GM12878 (cell line): ENCODE measurements around the gene IL1RAPL1. TPM values are rescaled to one million over a fixed set of nuclear protein-coding genes. Genes with fewer than 3 reads are reported as not detected.
A peak's percentile ranks its signal among the peaks of the same experiment; 100 is the strongest.

Experiments used
- ATAC-seq: fragments of 200-7000 bp; cut with Tn5 transposase; 3 replicates; pipeline ENCODE4 v1.9.1; 2020; ENCODE audit warnings: mild to moderate bottlenecking, moderate library complexity
- BruUV-seq: library from RNA; stranded (reverse); fragments of 400-500 nt; replicated peaks from 2 replicates; lab custom pipeline; 2021; lab: Mats Ljungman, UMichigan
- CTCF ChIA-PET: fragments of 300-600 bp; sonication (Branson Sonifier 250); formaldehyde crosslinking; extraction: SDS; loops from one replicate; lab custom pipeline; 2021; ENCODE audit warnings: inconsistent platforms; lab: Yijun Ruan, JAX
- POLR2A ChIA-PET: fragments of 350-600 bp; formaldehyde crosslinking; extraction: SDS; loops from one replicate; lab custom pipeline; 2021; ENCODE audit warnings: inconsistent platforms; lab: Charles Lee
- RAD21 ChIA-PET: fragments of 300-600 bp; sonication (Branson Sonifier 250); formaldehyde crosslinking; loops from one replicate; lab custom pipeline; 2023; ENCODE audit warnings: antibody characterized with exemption; ENCODE audit not compliant: unreplicated experiment; lab: Charles Lee
- SMC1A ChIA-PET: fragments of 300-600 bp; sonication (Branson Sonifier 250); formaldehyde crosslinking; loops from one replicate; lab custom pipeline; 2023; ENCODE audit not compliant: unreplicated experiment, uncharacterized antibody; lab: Charles Lee
- DNase-seq: peaks from one replicate; pipeline ENCODE4 v3.0.0-alpha.2; 2011; ENCODE audit warnings: low read depth, low spot score
- FAIRE-seq: peaks from 3 replicates; lab custom pipeline; 2011; peaks lifted over from hg19 to GRCh38; lab: Jason Lieb, UNC
- H2AFZ ChIP-seq: 2 replicates; pipeline ENCODE4 v1.6.0; 2011; ENCODE audit warnings: low read depth, low read length, control low read depth; ENCODE audit not compliant: control insufficient read depth
- H3K27ac ChIP-seq: 2 replicates; pipeline ENCODE4 v1.5.1; 2011; ENCODE audit warnings: control low read depth; ENCODE audit not compliant: control insufficient read depth, insufficient read depth
- H3K27me3 ChIP-seq, 2 experiments: replicated peaks in 1 of 2; 2 replicates each; pipeline versions ENCODE4 v1.6.0 to v1.6.1; 2011; ENCODE audit warnings: low read length in 1 of 2; ENCODE audit not compliant: control insufficient read depth in 2 of 2, insufficient read depth in 2 of 2
- H3K36me3 ChIP-seq, 2 experiments: 2 replicates each; pipeline ENCODE4 v1.5.1; 2011; ENCODE audit warnings: low read length in 1 of 2; ENCODE audit not compliant: control insufficient read depth in 2 of 2, insufficient read depth in 2 of 2
- H3K4me1 ChIP-seq: 2 replicates; pipeline ENCODE4 v1.6.1; 2011; ENCODE audit warnings: mild to moderate bottlenecking, low read length, moderate library complexity, mixed read lengths; ENCODE audit not compliant: control insufficient read depth, insufficient read depth
- H3K4me2 ChIP-seq: 2 replicates; pipeline ENCODE4 v1.6.0; 2011; ENCODE audit warnings: control low read depth; ENCODE audit not compliant: control insufficient read depth, insufficient read depth
- H3K4me3 ChIP-seq: fragments of 200-600 bp; sonication (generic); 2 replicates; pipeline ENCODE4 v1.5.1; 2016
- H3K79me2 ChIP-seq: 2 replicates; pipeline ENCODE4 v1.6.0; 2011; ENCODE audit warnings: low read length; ENCODE audit not compliant: control insufficient read depth, insufficient read depth
- H3K9ac ChIP-seq: 2 replicates; pipeline ENCODE4 v1.8.0; 2011; ENCODE audit warnings: low read length, control low read depth, mixed read lengths; ENCODE audit not compliant: control insufficient read depth, insufficient read depth
- H3K9me3 ChIP-seq: replicated peaks from 3 replicates; pipeline ENCODE4 v1.5.1; 2011; ENCODE audit warnings: mild to moderate bottlenecking, low read length; ENCODE audit not compliant: control insufficient read depth, insufficient read depth
- H4K20me1 ChIP-seq: 2 replicates; pipeline ENCODE4 v1.6.0; 2011; ENCODE audit not compliant: control insufficient read depth, insufficient read depth
- ATF2 ChIP-seq: IDR thresholded peaks from 2 replicates; pipeline ENCODE4 v1.6.1; 2012; ENCODE audit warnings: low read length, inconsistent platforms
- CBX5 ChIP-seq: sonication (generic); IDR thresholded peaks from 2 replicates; pipeline ENCODE4 v1.6.1; 2016; ENCODE audit warnings: low read depth, moderate library complexity, mild to moderate bottlenecking, inconsistent platforms
- CTCF ChIP-seq, 3 experiments: IDR thresholded peaks in 2 of 3; conservative IDR thresholded peaks in 1 of 3; 2 replicates each; pipeline ENCODE4 v1.5.1; 2011; ENCODE audit warnings: low read depth in 3 of 3, low read length in 3 of 3, mild to moderate bottlenecking in 3 of 3, control low read depth in 2 of 3, moderate library complexity in 2 of 3, inconsistent platforms in 1 of 3, mixed read lengths in 1 of 3; ENCODE audit not compliant: control insufficient read depth in 2 of 3, insufficient read depth in 1 of 3; ENCODE audit errors: extremely low read depth in 1 of 3
- EED ChIP-seq: sonication (generic); IDR thresholded peaks from 2 replicates; pipeline ENCODE4 v1.6.1; 2016; ENCODE audit warnings: antibody characterized with exemption, low read depth
- JUNB ChIP-seq: IDR thresholded peaks from 2 replicates; pipeline ENCODE4 v1.6.1; 2016; ENCODE audit warnings: antibody characterized with exemption, mild to moderate bottlenecking
- PRDM15 ChIP-seq: fragments of 450-650 bp; formaldehyde crosslinking; IDR thresholded peaks from 2 replicates; pipeline ENCODE4 v1.4.0; 2020; ENCODE audit warnings: mild to moderate bottlenecking, moderate library complexity
- RELB ChIP-seq: fragments of 450-650 bp; IDR thresholded peaks from 2 replicates; pipeline ENCODE4 v1.6.1; 2017; ENCODE audit warnings: low read depth, mild to moderate bottlenecking, moderate library complexity
- REST ChIP-seq: IDR thresholded peaks from 2 replicates; pipeline ENCODE4 v1.6.1; 2012; ENCODE audit warnings: mild to moderate bottlenecking, low read depth, low read length
- SREBF2 ChIP-seq: IDR thresholded peaks from 2 replicates; pipeline ENCODE4 v1.6.1; 2012; ENCODE audit warnings: mild to moderate bottlenecking, low read length
- STAT1 ChIP-seq: fragments of 450-650 bp; conservative IDR thresholded peaks from 2 replicates; pipeline ENCODE4 v1.6.1; 2014; ENCODE audit warnings: antibody characterized with exemption, mild to moderate bottlenecking
- TAF1 ChIP-seq: IDR thresholded peaks from 2 replicates; pipeline ENCODE4 v1.6.1; 2011; ENCODE audit warnings: mild to moderate bottlenecking, low read depth, low read length, borderline replicate concordance
- WGBS: methylation state at CpG from one replicate; pipeline ENCODE4 v1.1.6; 2016; ENCODE audit warnings: low lambda C conversion rate; ENCODE audit not compliant: insufficient replicate concordance, insufficient coverage; ENCODE audit errors: missing lambda C conversion rate; 5-methylcytosine and 5-hydroxymethylcytosine counted together
- in situ Hi-C: fragments of 300-500 bp; cut with MboI; formaldehyde crosslinking; loops from 9 replicates; pipeline ENCODE4 v1.14.3; 2018; ENCODE audit warnings: mixed read lengths
- intact Hi-C: fragments of 100-400 bp; cut with micrococcal nuclease; formaldehyde crosslinking; loops from one replicate; pipeline ENCODE4 v1.14.2; 2022; ENCODE audit not compliant: unreplicated experiment
- polyA plus RNA-seq, 11 experiments: library from polyadenylated mRNA; depleted of rRNA in 4 of 11; unstranded in 6 of 11; stranded (reverse) in 5 of 11; fragments of >200 nt; fragmentation: Nextera tagmentation in 4 of 11; fragmentation: Illumina TruSeq in 1 of 11; extraction: Ambion mirVana in 4 of 11; extraction: Trizol in 1 of 11; gene quantifications; 1 replicate in 1 of 11; 2 replicates in 10 of 11; pipeline versions ENCODE4 v1.2.1 to v1.2.3, GENCODE V29; 2011 to 2016; ENCODE audit warnings: inconsistent platforms in 2 of 11, missing spikeins in 2 of 11, low read depth in 1 of 11
- total RNA-seq, 4 experiments: library from RNA; depleted of rRNA in 3 of 4; stranded (reverse); fragments of >200 nt in 3 of 4; fragmentation: Illumina TruSeq in 1 of 4; extraction: Trizol in 1 of 4; gene quantifications; 2 replicates each; pipeline versions ENCODE4 v1.2.1 to v1.2.3, GENCODE V29; 2013 to 2021

IL1RAPL1 gene
- total and polyA plus RNA-seq, 10 of the 15 experiments (the other 5 are each of a cell fraction or from before 2014, with no cell fraction given) = not detected

GRCh38 chrX:29922607-29923006 lies 1335.4 kb downstream of the IL1RAPL1 start (continued):
- TF ChIP-seq CBX5 (no peak), JUNB (peak; percentile 83)

GRCh38 chrX:29926056-29926455 lies 1338.8 kb downstream of the IL1RAPL1 start:
- Histone ChIP-seq H3K79me2 (no peaks in the 10 kb centered on the region), H3K36me3 (no peaks in the 10 kb centered on the region), H3K4me1 (no peaks in the 10 kb centered on the region), H3K27me3 (no peaks in the 10 kb centered on the region), H3K4me2 (no peak overlapping the region), H4K20me1 (no peaks in the 10 kb centered on the region), H3K9ac (no peak overlapping the region), H3K9me3 (no peaks in the 10 kb centered on the region), H3K27ac (no peak overlapping the region), H3K4me3 (no peak overlapping the region), H2AFZ (no peak overlapping the region)
- ATAC-seq = no peak
- ChIA-PET POLR2A (no interaction called here), SMC1A (no interaction called here), RAD21 (no interaction called here), CTCF (no interaction called here)
- WGBS = 0% methylated on average over 1 of the region's 1 CpG
- no peak for FAIRE-seq
- intact Hi-C loops = no loop called here
- DNase-seq = no peak
- BruUV-seq = no TSS peak
- in situ Hi-C loops = no loop called here
- TF ChIP-seq ATF2 (no peak), STAT1 (no peak), TAF1 (no peak), EED (no peak), REST (no peak), CTCF (IDR thresholded peaks at IDR 0.05 in 2 of 3, conservative IDR thresholded peaks at IDR 0.05 in 1 of 3; ENCODE audit: control insufficient read depth in 2 of 3, extremely low read depth in 1 of 3, insufficient read depth in 1 of 3, low read depth in 3 of 3, low read length in 3 of 3) (no peak), SREBF2 (no peak), RELB (no peak), PRDM15 (CRISPR knock-in tag) (no peak)
